Measurements from ENCODE around the gene MIB1. TPM values are rescaled to one million over a fixed set of nuclear protein-coding genes. Genes with fewer than 3 reads are reported as not detected.
"Not testable (repeated sequence)": the region's sequence is repeated elsewhere in the genome, so short reads cannot be mapped to it uniquely, and the experiment has no call there.

The MIB1 gene
- total RNA-seq, 2 donors from 2014 or later: 13.8 to 18.7 TPM

DNA sequence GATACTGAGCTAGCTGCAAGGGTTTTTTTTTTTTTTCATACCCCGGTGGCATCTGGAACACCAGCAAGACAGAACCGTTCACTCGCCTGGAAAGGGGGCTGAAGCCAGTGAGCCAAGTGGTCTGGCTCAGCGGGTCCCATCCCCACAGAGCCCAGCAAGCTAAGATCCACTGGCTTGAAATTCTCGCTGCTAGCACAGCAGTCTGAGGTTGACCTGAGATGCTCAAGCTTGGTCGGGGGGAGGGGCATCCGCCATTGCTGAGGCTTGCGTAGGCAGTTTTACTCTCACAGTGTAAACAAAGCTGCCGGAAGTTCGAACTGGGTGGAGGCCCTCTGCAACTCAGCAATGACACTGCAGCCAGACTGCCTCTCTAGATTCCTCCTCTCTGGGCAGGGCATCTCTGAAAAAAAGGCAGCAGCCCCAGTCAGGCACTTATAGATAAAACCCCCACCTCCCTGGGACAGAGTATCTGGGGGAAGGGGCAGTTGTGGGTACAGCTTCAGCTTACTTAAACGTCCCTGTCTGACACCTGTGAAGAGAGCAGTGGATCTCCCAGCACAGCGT is 5.1 kb upstream of the MIB1 start:
- Histone ChIP-seq H3K27ac (no peak overlapping the region), H3K4me3 (no peak overlapping the region), H3K27me3 (no peaks in the 10 kb centered on the region), H3K36me3 (replicated peaks in 1 of 2; ENCODE audit: insufficient read depth in 1 of 2, low read depth in 2 of 2) (no peaks in the 10 kb centered on the region), H3K4me1 (peaks cover 6% of the 10 kb centered on the region), H3K9me3 (no peaks in the 10 kb centered on the region)
- TF ChIP-seq POLR2A (IDR thresholded peaks at IDR 0.05): no peak
- TF ChIP-seq, protein P1, sequence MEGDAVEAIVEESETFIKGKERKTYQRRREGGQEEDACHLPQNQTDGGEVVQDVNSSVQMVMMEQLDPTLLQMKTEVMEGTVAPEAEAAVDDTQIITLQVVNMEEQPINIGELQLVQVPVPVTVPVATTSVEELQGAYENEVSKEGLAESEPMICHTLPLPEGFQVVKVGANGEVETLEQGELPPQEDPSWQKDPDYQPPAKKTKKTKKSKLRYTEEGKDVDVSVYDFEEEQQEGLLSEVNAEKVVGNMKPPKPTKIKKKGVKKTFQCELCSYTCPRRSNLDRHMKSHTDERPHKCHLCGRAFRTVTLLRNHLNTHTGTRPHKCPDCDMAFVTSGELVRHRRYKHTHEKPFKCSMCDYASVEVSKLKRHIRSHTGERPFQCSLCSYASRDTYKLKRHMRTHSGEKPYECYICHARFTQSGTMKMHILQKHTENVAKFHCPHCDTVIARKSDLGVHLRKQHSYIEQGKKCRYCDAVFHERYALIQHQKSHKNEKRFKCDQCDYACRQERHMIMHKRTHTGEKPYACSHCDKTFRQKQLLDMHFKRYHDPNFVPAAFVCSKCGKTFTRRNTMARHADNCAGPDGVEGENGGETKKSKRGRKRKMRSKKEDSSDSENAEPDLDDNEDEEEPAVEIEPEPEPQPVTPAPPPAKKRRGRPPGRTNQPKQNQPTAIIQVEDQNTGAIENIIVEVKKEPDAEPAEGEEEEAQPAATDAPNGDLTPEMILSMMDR (IDR thresholded peaks at IDR 0.05): no peak
- DNase-seq (peak in 3 of 4 donors; percentile 14 to 33 (median 20)), ATAC-seq (no peak)
- 64 to 91% methylated on average over 6 to 12 of the region's 12 CpGs for WGBS, 2 donors
- intact Hi-C loops (cut with DNase I): no loop called here

DNA sequence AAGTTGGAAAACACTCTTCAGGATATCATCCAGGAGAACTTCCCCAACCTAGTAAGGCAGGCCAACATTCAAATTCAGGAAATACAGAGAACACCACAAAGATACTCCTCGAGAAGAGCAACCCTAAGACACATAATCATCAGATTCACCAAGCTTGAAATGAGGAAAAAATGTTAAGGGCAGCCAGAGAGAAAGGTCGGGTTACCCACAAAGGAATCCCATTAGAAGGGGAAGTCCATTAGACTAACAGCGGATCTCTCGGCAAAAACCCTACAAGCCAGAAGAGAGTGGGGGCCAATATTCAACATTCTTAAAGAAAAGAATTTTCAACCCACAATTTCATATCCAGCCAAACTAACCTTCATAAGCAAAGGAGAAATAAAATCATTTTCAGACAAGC is 3.7 kb upstream of the MIB1 start:
- ATAC-seq; H3K36me3 ChIP-seq (replicated peaks in 1 of 2; ENCODE audit: insufficient read depth in 1 of 2, low read depth in 2 of 2); H3K27ac ChIP-seq; H3K4me1 ChIP-seq; H3K9me3 ChIP-seq; H3K27me3 ChIP-seq; H3K4me3 ChIP-seq; intact Hi-C loops (cut with DNase I); DNase-seq: not testable (repeated sequence)
- 91 to 95% methylated on average over 4 of the region's 4 CpGs for WGBS, 2 donors

DNA sequence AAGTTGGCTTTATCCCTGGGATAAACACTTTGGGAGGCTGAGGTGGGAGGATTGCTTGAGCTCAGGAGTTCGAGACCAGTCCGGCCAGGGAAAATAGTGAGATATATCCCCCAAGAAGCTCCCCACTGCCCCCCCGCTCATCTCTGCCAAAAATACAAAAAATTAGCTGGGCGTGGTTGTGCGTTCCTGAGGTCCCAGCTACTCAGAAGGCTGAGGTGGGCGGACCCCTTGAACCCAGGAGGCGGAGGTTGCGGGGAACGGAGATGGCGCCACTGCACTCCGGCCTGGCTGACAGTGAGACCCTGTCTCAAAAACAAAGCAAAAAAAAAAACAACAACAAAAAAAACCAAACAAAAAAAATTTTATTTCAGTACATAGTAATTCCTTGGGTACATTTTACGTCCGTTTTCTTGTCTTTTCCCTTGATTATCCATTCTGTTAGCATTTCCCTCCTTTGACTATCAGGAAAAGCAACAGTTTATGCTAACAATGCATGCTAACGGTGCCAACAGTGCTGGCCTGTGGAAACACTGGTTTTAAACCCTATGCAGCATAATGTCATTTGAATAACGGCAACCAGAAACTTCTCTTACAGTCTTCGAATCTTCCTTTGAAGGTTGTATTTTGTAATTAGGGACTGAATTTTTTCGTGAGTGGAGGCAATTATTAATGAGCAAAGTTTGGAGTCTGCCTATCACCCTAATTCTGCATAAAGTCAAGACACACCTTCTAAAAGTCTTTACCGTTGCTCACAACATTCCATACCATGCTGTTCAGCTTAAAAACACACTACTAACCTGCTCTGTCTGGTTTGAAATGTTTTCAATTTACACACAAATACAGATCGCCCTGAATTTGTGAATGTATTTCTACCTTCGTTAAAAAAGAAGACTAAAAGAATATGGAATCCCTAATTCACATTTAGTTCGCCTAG is 721 bp upstream of the MIB1 start:
- TF ChIP-seq POLR2A (IDR thresholded peaks at IDR 0.05): no peak
- TF ChIP-seq, protein P1 (IDR thresholded peaks at IDR 0.05): no peak
- WGBS, 2 donors: 31 to 35% methylated on average over 21 of the region's 21 CpGs
- ATAC-seq: peak; percentile 6
- H3K4me3 ChIP-seq: no peak overlapping the region
- H3K27ac ChIP-seq: peak overlapping the region in 3 of 4 donors; percentile 95 to 98 (median 97)
- peak in 2 of 4 donors; percentile 18 for DNase-seq
- intact Hi-C loops (cut with DNase I): no loop called here
- H3K4me1 ChIP-seq: peaks cover 19% of the 10 kb centered on the region
- no peaks in the 10 kb centered on the region for H3K36me3 ChIP-seq (replicated peaks in 1 of 2; ENCODE audit: insufficient read depth in 1 of 2, low read depth in 2 of 2)
- H3K9me3 ChIP-seq: no peaks in the 10 kb centered on the region
- H3K27me3 ChIP-seq: no peaks in the 10 kb centered on the region

DNA sequence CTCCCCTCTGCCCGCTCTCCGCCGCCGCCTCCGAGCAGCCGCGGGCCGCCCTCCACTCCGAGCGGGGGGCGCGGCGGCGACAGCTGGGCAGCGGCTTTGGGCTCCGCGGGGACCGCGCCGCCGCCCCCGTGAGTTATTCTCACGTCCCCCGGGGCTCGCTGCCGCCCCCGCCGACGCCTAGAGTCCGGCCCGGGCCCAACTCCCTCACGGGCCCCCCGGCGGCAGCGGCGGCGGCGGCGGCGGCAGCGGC is 645 bp downstream of the MIB1 start:
- no peak for TF ChIP-seq POLR2A (IDR thresholded peaks at IDR 0.05)
- TF ChIP-seq, protein P1 (IDR thresholded peaks at IDR 0.05): no peak
- Histone ChIP-seq H3K9me3 (no peaks in the 10 kb centered on the region), H3K36me3 (replicated peaks in 1 of 2; ENCODE audit: insufficient read depth in 1 of 2, low read depth in 2 of 2) (no peaks in the 10 kb centered on the region), H3K4me1 (peaks cover 20% of the 10 kb centered on the region), H3K4me3 (peak overlapping the region; percentile 64 to 71), H3K27me3 (no peaks in the 10 kb centered on the region), H3K27ac (peak overlapping the region; percentile 91 to 98 (median 96))
- ATAC-seq (no peak), DNase-seq (no peak)
- 0 to 1% methylated on average over 22 to 27 of the region's 41 CpGs for WGBS, 2 donors
- intact Hi-C loops (cut with DNase I): no loop called here

DNA sequence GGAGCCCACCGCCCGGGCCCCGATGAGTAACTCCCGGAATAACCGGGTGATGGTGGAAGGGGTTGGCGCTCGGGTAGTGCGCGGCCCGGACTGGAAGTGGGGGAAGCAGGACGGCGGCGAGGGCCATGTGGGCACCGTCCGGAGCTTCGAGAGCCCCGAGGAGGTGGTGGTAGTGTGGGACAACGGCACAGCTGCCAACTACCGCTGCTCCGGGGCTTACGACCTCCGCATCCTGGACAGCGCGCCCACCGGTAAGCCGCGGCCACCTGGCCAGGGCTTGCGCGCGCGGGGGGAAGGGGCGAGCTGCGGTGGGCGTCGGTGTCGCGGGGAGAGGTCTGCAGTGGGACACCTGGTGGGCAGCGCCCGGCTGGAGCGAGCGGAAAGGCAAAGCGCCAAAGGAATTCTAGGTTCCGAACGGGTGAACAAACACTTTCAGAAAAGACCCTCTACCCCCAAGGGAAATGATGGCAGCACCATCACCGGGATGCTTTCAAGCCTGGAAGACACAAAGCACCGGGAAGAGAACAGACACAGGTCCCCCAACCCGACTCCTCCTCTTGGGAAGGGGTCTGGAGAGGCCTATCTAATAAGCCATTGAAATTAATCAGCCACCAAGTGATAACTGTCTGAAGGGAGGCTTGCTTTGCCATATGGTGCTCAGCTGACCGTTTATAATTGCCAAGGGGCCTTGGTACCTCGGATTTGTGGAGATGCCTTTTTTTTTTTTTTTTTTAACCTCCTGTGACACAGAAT is 1.1 kb downstream of the MIB1 start:
- 0 to 1% methylated on average over 31 to 49 of the region's 49 CpGs for WGBS, 2 donors
- peak; percentile 25 to 49 (median 40) for DNase-seq
- no peaks in the 10 kb centered on the region for H3K36me3 ChIP-seq (replicated peaks in 1 of 2; ENCODE audit: insufficient read depth in 1 of 2, low read depth in 2 of 2)
- H3K4me3 ChIP-seq: peak overlapping the region; percentile 64 to 71
- H3K4me1 ChIP-seq: peaks cover 20% of the 10 kb centered on the region
- H3K9me3 ChIP-seq: no peaks in the 10 kb centered on the region
- intact Hi-C loops (cut with DNase I): no loop called here
- H3K27me3 ChIP-seq: no peaks in the 10 kb centered on the region
- ATAC-seq: peak; percentile 10
- TF ChIP-seq, protein P1 (IDR thresholded peaks at IDR 0.05): no peak
- TF ChIP-seq POLR2A (IDR thresholded peaks at IDR 0.05): no peak
- H3K27ac ChIP-seq: peak overlapping the region; percentile 91 to 98 (median 96)

All from body of pancreas (tissue), 4 donors.